Measurements from ENCODE around the gene SLC22A5.
"Not testable (repeated sequence)": the region's sequence is repeated elsewhere in the genome, so short reads cannot be mapped to it uniquely, and the experiment has no call there.

SLC22A5 gene

DNA sequence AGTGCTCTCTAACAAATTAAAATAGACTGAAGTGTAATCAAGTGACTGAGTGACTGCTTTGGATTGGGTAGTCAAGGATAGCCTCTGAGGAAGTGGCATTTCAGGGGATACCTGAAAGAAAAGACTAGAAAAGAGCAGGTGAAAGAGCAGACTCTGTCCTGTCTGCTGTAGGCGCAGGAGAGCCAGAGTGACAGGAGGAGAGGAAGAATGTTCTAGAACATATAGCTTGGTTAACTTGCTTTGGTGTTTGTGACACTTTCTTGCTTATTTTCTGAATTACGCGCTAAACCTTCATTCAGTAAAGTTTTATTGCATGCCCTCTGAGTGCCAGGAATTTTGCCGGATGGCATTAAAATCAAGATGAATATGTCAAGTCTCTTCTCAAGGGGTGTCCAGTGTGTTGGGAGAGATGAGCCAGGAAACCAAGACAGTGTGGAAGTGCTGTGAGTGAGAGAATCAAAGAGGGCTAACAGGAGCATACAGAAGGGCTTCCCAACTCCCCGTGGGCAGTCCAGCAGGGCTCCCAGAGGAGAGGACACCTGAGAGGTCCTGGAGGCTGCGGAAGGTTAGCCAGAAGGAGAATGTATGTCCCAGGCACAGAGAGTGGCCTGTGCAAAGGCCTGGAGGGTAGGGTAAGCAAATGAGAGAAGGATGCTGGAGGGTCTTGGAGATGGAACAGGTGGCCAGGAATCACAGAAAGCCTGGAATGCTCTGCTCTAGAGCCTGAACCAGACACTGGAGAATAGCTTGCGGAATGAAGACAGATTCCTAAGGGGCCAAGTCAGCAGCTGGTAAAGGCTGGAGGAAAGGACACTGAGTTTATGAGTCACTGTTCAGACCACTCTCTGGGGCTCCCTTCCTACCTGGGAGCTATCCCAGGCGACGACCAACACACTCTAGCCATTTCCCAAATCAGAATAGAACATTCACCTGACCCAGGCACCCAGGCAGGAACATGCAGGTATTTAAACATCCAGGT is 59.3 kb downstream of the SLC22A5 start:
- no peak for DNase-seq

DNA sequence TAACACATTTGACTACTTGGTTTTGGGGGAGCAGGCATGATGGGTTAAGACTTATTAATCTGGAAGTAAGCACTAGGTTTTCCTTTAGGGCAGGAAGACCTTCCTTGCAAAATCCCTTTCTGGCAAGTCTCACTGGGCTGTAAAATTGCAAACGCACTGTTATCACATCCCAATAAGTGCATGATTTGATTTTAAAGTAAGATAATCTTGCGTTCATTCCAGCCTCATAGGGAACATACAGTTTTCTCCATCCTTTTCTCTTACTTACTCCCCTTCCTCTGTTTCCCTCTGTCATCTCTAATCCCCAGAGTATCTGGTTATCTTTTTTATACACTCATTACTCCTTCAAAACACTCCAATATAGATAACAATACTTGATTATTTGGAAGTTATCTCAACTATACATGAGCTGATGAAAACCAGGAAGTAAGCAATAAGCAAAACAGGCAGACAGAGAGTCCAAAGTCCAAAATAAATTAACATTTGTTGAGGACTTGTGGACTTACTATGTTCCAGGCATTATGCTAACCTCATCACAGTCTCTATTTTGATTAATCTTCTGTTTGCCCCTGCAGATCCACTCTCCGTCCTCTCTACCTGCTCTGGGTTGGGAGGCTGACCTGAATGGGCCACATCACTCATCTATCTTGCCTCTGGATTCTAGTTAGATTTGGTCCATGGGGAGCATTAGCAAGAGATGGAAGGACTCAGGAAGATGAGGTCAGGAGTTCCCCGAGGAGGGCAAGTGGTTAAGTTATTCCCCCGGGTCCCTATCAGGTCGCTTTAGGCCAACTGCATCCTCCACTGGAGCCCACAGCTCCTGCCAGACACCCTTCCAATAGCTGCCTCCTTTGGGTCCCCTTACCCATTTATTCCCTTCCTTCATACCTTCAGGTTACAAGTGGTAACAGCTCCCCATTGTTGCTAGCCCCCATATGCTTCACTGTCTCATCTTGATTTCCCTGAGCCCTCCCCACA is 60.2 kb downstream of the SLC22A5 start:
- DNase-seq = no peak

- no peak for DNase-seq
Measured at GRCh38 chr5:132430746-132431145, 61.2 kb downstream of the SLC22A5 start.

GRCh38 chr5:132431632-132432031 is 62.1 kb downstream of the SLC22A5 start:
- no peak for DNase-seq

DNA sequence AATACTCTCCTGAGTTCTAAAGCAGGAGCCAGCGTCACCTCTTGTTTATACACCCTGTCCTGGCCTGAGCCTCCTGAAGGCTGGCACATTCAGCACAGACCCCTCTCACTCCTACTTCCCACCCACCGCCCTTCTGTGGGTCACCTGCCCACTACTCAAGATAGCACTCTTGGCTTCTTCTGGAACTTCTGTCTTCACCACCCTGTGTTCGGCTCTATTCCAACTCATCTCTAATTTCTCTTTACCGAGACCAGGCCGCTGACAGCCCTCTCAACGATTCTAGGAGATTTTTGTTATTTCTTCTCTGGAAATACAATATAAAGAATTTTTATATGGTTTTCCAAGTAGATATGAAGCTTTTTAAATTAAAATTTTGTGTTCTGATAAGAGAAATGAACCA is 63.6 kb downstream of the SLC22A5 start:
- no peak for DNase-seq

GRCh38 chr5:132434416-132435286 is 65.1 kb downstream of the SLC22A5 start:
- no peak for DNase-seq

DNA sequence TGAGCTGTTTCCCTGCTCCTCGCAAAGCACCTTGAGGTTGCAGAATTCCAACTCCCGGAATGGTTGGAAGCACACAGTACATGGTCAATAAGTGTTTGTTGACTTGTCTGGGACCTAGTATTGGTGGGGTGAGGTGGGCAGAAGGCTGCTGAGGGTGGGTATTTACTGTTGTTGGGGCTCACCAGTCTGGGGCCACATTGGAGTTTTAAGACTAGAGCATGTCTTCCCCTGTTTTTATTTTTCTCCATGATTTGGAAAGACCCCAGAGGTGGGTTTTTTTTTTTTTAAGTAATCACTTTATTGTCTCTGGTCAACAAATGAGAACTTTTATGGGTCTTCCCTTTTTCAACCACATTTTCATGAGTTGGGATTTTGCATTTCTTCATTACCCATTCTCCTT is 65.9 kb downstream of the SLC22A5 start:
- DNase-seq = no peak

- no peak for DNase-seq
Measured at GRCh38 chr5:132435886-132436285, 66.4 kb downstream of the SLC22A5 start.

DNA sequence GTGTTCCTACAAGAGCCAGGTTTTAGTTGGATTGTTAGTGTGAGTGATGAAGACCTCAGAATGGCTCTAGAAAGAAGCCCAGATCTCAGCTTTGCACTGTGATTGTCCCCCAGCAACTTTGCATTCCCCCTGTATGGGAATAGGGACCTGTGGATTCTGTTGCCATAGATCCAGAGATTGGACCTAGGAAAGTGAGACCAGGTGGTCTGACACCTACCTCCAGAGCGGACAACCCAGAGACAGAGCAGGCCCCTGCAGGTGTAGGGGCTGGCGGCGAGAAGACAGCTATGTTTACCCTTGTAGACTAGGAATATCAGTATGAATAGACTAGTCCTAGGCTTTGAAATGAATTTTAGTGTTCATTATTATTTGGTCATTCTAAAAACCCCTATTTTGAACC is 67.4 kb downstream of the SLC22A5 start:
- no peak for DNase-seq

DNA sequence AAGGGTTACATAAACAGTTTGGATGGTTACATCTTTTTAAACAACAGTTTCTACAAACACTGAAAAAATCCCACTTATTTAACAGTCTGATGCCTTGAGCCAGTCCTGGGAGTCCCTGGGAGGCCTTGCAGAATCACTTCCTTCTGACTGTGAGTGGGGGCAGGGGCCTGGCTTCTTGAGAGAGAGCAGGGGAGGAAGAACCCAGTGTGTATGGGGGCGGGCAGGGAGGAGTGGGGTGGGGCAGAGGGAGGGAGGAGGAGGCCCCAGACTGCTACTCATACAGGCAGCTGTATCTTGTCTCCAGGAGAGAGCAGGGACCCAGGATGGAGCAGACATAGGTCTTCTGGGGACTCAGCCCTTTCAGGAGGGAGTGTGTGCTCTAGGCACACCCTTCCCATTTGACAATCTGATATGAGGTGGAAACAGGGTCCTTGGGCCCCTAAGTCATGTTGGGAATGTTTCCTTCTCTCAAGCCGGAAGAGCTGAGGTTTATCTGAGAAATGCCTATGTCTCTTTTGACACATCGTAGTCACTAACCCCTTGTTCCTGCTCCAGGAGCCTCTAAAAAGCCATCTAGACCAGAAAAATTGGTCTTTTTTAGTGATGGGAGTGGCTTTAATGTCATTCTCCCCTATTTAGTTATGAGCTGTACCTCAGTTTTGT is 68.2 kb downstream of the SLC22A5 start:
- DNase-seq = peak; percentile 68 to 76

DNA sequence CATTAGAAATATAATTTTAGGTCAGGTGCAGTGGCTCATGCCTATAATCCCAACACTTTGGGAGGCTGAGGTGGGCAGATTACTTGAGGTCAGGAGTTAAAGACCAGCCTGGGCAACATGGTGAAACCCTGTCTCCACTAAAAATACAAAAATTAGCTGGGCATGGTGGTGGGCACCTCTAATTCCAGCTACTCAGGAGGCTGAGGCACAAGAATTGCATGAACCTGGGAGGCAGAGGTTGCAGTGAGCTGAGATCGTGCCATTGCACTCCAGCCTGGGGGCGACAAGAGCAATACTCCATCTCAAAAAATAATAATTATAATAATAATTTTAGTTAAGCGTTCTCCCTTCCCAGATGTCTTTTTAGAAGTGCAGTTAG is 68.7 kb downstream of the SLC22A5 start:
- DNase-seq = not testable (repeated sequence)

GRCh38 chr5:132438917-132439316 is 69.4 kb downstream of the SLC22A5 start:
- no peak for DNase-seq

DNA sequence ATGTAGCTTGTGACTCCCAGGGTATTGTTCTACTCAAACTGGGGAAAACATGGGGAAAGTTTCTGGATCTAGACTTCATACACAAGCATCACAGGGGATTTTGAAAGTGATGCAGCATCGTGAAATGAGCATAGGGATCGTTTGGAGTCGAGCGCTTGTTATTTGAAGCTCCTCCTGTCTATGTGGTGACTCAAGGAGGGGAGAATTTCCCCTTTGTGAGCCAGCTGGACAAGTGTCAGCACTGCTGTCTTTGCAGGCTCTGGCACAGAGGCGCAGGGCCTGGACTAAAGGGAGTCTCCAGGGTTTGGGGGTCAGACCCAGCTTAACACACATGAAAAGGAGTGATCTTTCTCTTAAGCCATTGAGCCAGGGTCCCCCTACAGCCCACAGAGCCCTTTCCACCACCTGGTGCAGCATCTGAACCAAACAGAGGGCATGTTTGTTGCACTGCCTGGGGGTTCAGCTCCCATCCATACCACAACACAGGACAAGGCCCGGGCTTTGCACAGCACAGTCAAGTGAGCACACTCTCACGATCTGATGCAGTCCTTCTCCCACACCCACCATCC is 70.1 kb downstream of the SLC22A5 start:
- peak in 1 of 2 donors; percentile 41 for DNase-seq

- DNase-seq = no peak
Measured at GRCh38 chr5:132444061-132444460, 74.6 kb downstream of the SLC22A5 start.
